ENCODE data around the gene ATP8A2.

ATP8A2 gene

DNA sequence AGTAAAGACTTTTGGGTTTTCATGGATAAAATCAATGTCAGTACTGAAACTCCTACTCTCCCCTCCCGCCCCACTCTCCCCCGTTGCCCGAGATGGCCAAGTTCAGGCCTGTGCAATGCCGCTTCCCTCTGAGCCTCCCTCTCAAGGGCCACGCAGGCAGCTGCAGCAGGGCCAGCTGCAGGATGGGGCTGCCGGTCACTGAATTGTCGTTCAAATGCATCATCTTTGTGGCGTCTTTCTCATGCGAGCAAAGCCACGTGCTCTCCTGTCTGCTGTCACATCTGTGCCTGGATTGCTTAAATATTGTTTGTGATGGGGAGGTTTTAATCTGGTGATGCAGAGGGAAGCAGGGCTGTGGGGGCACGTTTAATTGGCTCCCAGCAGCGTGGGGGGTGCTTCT, 653.4 kb downstream of the ATP8A2 start:
- TF ChIP-seq, protein P1, sequence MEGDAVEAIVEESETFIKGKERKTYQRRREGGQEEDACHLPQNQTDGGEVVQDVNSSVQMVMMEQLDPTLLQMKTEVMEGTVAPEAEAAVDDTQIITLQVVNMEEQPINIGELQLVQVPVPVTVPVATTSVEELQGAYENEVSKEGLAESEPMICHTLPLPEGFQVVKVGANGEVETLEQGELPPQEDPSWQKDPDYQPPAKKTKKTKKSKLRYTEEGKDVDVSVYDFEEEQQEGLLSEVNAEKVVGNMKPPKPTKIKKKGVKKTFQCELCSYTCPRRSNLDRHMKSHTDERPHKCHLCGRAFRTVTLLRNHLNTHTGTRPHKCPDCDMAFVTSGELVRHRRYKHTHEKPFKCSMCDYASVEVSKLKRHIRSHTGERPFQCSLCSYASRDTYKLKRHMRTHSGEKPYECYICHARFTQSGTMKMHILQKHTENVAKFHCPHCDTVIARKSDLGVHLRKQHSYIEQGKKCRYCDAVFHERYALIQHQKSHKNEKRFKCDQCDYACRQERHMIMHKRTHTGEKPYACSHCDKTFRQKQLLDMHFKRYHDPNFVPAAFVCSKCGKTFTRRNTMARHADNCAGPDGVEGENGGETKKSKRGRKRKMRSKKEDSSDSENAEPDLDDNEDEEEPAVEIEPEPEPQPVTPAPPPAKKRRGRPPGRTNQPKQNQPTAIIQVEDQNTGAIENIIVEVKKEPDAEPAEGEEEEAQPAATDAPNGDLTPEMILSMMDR (conservative IDR thresholded peaks at IDR 0.05; ENCODE audit: low read depth, low read length): no peak
- no peak for DNase-seq (ENCODE audit: low read depth)
- H3K4me3 ChIP-seq (ENCODE audit: low read depth, low read length): no peak overlapping the region

DNA sequence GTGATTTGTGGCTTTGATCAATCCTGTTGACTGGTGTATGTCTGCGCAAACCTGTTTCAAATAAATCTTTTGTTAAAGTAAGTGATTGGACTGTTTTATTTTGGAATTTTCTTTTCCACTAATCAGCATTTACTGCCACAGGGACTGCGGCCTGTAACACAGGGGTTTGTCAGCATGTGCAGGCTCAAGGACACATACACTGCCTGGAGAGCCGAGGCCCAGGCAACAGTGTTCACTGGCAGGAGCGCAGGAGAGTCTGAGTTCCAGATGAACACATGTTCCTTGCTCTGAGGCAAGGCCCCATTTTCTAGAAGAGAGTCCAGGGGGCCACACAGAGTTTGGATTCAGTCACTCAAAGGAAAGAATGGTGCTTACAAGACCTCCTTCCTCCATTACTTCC, 654.0 kb downstream of the ATP8A2 start:
- TF ChIP-seq, protein P1 (conservative IDR thresholded peaks at IDR 0.05; ENCODE audit: low read depth, low read length): no peak

DNA sequence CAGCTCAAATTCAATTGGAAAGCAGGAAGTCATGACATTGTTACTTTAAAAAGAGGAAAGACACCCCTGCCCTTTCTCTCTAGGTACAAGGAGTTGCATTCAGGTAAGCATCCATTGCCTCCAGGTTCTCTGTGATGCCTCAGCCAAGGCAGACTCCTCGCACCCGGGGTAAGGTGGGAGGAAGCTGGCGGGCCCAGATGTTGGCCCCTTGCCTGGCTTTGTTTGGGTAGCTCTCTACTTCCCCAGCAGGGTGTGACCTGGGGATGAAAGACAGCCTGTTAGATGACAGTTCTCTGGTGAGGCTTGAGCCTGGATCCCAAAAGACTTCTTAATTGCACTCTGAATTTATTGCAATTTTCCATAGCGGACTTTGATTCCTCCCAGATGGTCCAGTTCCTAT, 654.4 kb downstream of the ATP8A2 start:
- TF ChIP-seq, protein P1 (conservative IDR thresholded peaks at IDR 0.05; ENCODE audit: low read depth, low read length): no peak
- no peak for DNase-seq (ENCODE audit: low read depth)
- no peak overlapping the region for H3K4me3 ChIP-seq (ENCODE audit: low read depth, low read length)

More for the DNA sequence above, 654.0 kb downstream of the ATP8A2 start:
- no peak for DNase-seq (ENCODE audit: low read depth)
- H3K4me3 ChIP-seq (ENCODE audit: low read depth, low read length): no peak overlapping the region

DNA sequence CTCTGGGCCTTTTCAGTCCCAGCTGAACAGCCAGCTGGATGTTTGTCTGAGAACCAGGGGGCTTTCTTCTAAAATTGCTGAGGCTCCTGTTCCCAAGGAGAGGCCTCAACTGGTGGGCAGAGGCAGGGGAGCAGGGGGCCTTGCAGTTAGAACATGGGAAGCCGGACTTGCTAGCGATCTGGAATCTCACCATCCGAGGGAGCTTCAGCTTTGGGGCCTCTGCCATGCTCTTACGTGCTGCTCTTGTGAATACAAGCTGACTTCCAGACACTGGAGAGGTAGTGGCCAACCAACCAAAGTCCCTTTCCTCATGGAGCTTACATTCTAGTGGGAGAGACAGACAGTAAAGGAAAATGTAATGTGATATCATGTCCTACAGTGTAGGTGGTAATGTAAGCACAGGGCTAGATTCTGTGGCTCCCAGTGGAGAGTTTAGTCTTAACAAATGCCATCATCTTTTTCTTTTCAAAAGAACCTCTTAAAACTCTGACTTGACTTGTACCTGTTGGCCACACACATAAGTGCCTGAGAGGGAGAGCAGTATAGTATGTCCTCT, 657.9 kb downstream of the ATP8A2 start:
- DNase-seq (ENCODE audit: low read depth): no peak
- no peak overlapping the region for H3K4me3 ChIP-seq (ENCODE audit: low read depth, low read length)
- TF ChIP-seq, protein P1 (conservative IDR thresholded peaks at IDR 0.05; ENCODE audit: low read depth, low read length): no peak

DNA sequence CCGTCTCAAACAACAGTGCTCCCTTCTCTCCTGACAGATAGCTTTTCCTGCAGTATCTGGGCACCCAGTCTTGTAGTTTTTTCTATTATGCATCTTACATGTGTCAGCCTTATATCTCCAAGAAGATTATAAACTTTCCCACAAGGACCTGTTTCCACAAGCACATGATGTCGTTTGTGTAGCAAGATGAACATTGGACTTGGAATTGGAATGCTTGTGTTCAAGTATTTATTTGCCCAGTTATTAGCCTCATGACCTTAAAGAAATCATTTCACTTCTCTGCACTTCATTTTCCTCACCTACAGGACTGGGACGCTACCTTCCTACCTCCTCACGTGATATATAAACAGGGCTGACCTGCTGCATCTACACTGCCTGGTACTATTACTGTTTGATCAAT, 658.6 kb downstream of the ATP8A2 start:
- TF ChIP-seq, protein P1 (conservative IDR thresholded peaks at IDR 0.05; ENCODE audit: low read depth, low read length): no peak
- no peak overlapping the region for H3K4me3 ChIP-seq (ENCODE audit: low read depth, low read length)
- no peak for DNase-seq (ENCODE audit: low read depth)

DNA sequence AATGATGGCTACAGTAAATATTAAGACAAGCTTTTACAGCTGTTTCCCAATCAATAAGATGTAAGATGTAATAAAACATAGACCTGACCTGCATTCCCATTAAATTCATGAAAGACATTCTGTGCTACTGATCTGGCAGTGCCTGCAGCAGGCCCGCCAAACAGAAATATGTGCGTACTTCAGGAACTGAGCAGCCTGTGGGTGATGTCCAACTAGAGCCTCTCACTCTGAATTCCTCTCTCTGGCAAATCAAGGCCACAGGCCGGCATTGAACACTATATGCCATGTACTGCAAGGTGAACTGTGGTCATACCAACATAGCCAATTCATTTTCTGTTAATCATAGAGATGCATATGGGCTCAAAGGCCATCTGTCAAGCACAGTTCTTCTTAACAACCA, 662.2 kb downstream of the ATP8A2 start:
- H3K4me3 ChIP-seq (ENCODE audit: low read depth, low read length): no peak overlapping the region
- TF ChIP-seq, protein P1 (conservative IDR thresholded peaks at IDR 0.05; ENCODE audit: low read depth, low read length): no peak
- no peak for DNase-seq (ENCODE audit: low read depth)

DNA sequence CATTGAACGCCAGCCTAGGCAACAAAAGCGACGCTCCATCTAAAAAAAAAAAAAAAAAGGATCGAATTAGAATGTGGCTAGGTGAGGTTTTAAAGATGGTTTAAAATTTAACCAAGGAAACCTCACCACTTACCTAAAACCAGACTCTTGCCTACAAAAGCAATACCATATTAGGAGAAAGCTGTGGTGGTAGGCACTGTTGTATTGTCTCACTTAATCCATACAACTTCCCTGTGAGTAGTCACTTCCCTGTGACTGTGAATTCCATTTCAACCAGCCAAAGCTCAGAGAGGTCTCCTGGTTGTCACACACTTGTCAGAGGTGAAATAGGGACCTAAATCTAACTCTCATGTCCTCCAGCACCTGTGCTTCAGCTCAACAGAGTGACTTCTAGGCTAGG, 664.6 kb downstream of the ATP8A2 start:
- H3K4me3 ChIP-seq (ENCODE audit: low read depth, low read length): no peak overlapping the region
- TF ChIP-seq, protein P1 (conservative IDR thresholded peaks at IDR 0.05; ENCODE audit: low read depth, low read length): no peak
- no peak for DNase-seq (ENCODE audit: low read depth)

All from choroid plexus epithelial cell (primary cell).